Spleen (tissue), 7 donors: ENCODE results near the gene CIAO3.

ENCODE experiments used
- CTCF ChIP-seq, 11 experiments: fragments of 200-600 bp in 7 of 11; fragments of 450-650 bp in 4 of 11; sonication (generic) in 4 of 11; IDR thresholded peaks in 8 of 11; conservative IDR thresholded peaks in 3 of 11; 1 replicate in 7 of 11; 2 replicates in 4 of 11; pipeline versions ENCODE4 v1.4.0 to v1.8.0; 2016 to 2021; ENCODE audit warnings: antibody characterized with exemption in 11 of 11, inconsistent platforms in 4 of 11, mild to moderate bottlenecking in 1 of 11
- POLR2A ChIP-seq, 3 donors: fragments of 450-650 bp; IDR thresholded peaks; one replicate each; pipeline ENCODE4 v1.5.1; 2017; ENCODE audit warnings: antibody characterized with exemption in 3 of 3, mild to moderate bottlenecking in 1 of 3
- POLR2AphosphoS5 ChIP-seq, 3 donors: sonication (generic); formaldehyde crosslinking; IDR thresholded peaks; one replicate each; pipeline ENCODE4 v1.5.1; 2017; ENCODE audit warnings: antibody characterized with exemption in 3 of 3
- donor health status: DM: no; HTN: no; CAD: no; lungs with moderate emphysema.
- donor health status: DM: no; HTN: no; CAD: no.
- donor health status: DM: no; HTN: no; CAD: no.

- TF ChIP-seq POLR2AphosphoS5 (IDR thresholded peaks at IDR 0.05): no peak
- TF ChIP-seq POLR2A (IDR thresholded peaks at IDR 0.05): no peak
- no peak for TF ChIP-seq CTCF (IDR thresholded peaks at IDR 0.05 in 8 of 11, conservative IDR thresholded peaks at IDR 0.05 in 3 of 11)
Measured at GRCh38 chr16:743794-744500, 3.1 kb upstream of the CIAO3 start.
